Activated CD4-positive, alpha-beta memory T cell treated with anti-CD3 and anti-CD28 coated beads, Interleukin-2, amount 10 ng/mL, durations not matched to agents 7 days and 5 days (primary cell): ENCODE measurements around the gene SYCP2. TPM values are rescaled to one million over a fixed set of nuclear protein-coding genes. Genes with fewer than 3 reads are reported as not detected.

Source experiments
- CTCF ChIA-PET: fragments of 350-600 bp; sonication (Branson Sonifier 250); formaldehyde crosslinking; loops from one replicate; lab custom pipeline; 2021; ENCODE audit warnings: antibody characterized with exemption, inconsistent platforms; lab: Charles Lee
- POLR2A ChIA-PET: fragments of 350-600 bp; sonication (Branson Sonifier 250); formaldehyde crosslinking; loops from one replicate; lab custom pipeline; 2021; ENCODE audit warnings: antibody characterized with exemption; lab: Charles Lee
- DNase-seq: peaks from one replicate; pipeline ENCODE4 v3.0.0-alpha.2; 2020
- H3K27ac Mint-ChIP-seq: one replicate; pipeline ENCODE4 v1.8.0; 2021; ENCODE audit warnings: mild to moderate bottlenecking, mixed read lengths
- H3K27me3 Mint-ChIP-seq: one replicate; pipeline ENCODE4 v1.8.0; 2021; ENCODE audit warnings: mixed read lengths
- H3K36me3 Mint-ChIP-seq: one replicate; pipeline ENCODE4 v1.8.0; 2021; ENCODE audit warnings: low read depth, mixed read lengths
- H3K4me1 Mint-ChIP-seq: one replicate; pipeline ENCODE4 v1.8.0; 2021; ENCODE audit warnings: mixed read lengths
- H3K4me3 Mint-ChIP-seq: one replicate; pipeline ENCODE4 v1.8.0; 2021; ENCODE audit warnings: mild to moderate bottlenecking, mixed read lengths
- H3K9me3 Mint-ChIP-seq: one replicate; pipeline ENCODE4 v1.8.0; 2021; ENCODE audit warnings: mixed read lengths
- total RNA-seq, 2 experiments: library from RNA; stranded (reverse); gene quantifications; one replicate each; pipeline ENCODE4 v1.2.3, GENCODE V29; 2021

SYCP2 gene
- total RNA-seq, 2 experiments from 2014 or later = 5.4 to 7.9 TPM

- Mint-ChIP-seq H3K27ac (peak within 1 kb of the TSS; percentile 97), H3K4me3 (peak within 1 kb of the TSS; percentile 89), H3K9me3 (no peaks in the 10 kb centered on the region), H3K27me3 (no peaks in the 10 kb centered on the region), H3K36me3 (peaks cover 24% of the 10 kb centered on the region), H3K4me1 (peaks cover 35% of the 10 kb centered on the region)
- peak; percentile 94 for DNase-seq
- CTCF ChIA-PET = interaction anchor here (0.9 to 3.4 kb wide), 10 partner anchors 9 to 270 kb away, joined by 3 to 39 read pairs (median 8); no protein-coding TSS in a partner anchor
- POLR2A ChIA-PET = interaction anchor here (0.6 to 3.6 kb wide), 10 partner anchors 8 to 264 kb away, joined by 3 to 40 read pairs (median 4); no protein-coding TSS in a partner anchor
Measured at GRCh38 chr20:59940129-59940955, 6.9 kb upstream of the SYCP2 start, which contains the start of the genes FAM217B and PPP1R3D. Gene FAM217B, plus strand, starts transcription at chr20:59940389. Its CDS starts 3,555 bp downstream, at chr20:59943944. Gene PPP1R3D, minus strand, starts transcription at chr20:59940305. Its CDS starts 374 bp downstream, at chr20:59939931.

DNA sequence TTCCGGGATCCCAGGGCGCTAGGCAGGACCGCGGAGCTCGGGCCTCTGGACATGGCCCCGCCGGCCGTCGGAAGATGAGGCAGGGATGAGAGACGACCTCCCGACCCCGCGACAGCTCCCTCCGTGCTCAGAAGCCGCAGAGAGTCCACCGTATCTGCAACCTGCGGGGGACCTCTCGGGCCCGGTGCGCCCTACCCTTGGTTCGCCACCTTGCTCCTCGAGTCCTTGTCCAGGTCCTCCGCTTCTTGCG, 6.4 kb upstream of the SYCP2 start:
- no peaks in the 10 kb centered on the region for H3K27me3 Mint-ChIP-seq
- CTCF ChIA-PET = interaction anchor here (0.9 to 3.4 kb wide), 9 partner anchors 9 to 271 kb away, joined by 3 to 39 read pairs (median 8); no protein-coding TSS in a partner anchor
- DNase-seq = no peak

DNA sequence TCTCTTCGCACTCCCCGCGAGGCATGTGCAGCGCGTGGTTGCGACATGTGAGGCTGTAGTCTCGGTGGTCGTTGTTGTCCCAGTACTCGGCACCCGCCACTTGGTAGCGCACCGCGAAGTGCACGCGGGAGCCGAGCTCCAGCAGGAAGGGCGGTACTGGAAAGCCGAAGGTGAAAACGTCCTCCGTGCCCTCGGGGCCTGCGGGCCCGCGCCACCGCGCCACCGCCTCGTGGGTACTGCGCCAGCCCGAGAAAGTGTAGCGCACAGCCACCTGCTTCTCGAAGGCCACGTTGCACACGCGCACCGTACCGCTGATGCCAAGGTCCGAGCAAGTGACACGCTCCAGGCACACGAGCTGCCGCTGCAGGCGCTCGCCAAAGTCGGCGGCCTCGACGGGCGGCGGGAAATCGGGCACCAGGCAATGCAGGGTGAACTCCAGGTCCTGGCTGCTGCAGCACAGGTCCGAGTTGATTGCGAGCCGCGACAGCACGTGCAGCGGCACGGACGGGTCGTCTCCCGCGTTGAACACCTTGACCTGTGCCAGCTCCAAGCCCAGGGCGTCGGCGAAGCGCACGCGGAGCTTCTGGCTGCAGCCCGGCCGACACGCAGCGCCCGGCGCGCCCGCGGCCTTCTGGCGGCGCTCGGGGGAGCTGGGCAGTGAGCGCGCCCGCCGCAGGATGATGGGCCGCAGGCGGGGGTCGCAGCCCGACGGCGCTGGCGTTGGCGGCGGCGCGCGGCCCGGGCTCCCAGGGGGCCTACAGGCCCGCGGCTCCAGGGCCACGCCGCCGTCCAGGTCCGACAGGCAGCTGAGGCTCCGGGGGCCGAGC, 5.8 kb upstream of the SYCP2 start:
- ChIA-PET POLR2A (interaction anchor here (0.8 to 3.6 kb wide), 6 partner anchors 8 to 118 kb away, joined by 3 to 40 read pairs (median 4); no protein-coding TSS in a partner anchor), CTCF (interaction anchor here (0.7 to 3.4 kb wide), 6 partner anchors 8 to 118 kb away, joined by 3 to 39 read pairs (median 7); no protein-coding TSS in a partner anchor)
- H3K4me1 Mint-ChIP-seq = peaks cover 36% of the 10 kb centered on the region
- DNase-seq = no peak
- peak overlapping the region; percentile 89 for H3K4me3 Mint-ChIP-seq
- peaks cover 19% of the 10 kb centered on the region for H3K36me3 Mint-ChIP-seq
- H3K27me3 Mint-ChIP-seq = no peaks in the 10 kb centered on the region
- H3K27ac Mint-ChIP-seq = peak overlapping the region; percentile 67
- H3K9me3 Mint-ChIP-seq = no peaks in the 10 kb centered on the region

More for the DNA sequence above, 6.4 kb upstream of the SYCP2 start:
- Mint-ChIP-seq H3K9me3 (no peaks in the 10 kb centered on the region), H3K4me3 (peak overlapping the region; percentile 89), H3K27ac (peak overlapping the region; percentile 83), H3K36me3 (peaks cover 24% of the 10 kb centered on the region), H3K4me1 (peaks cover 35% of the 10 kb centered on the region)
- POLR2A ChIA-PET = interaction anchor here (0.6 to 3.6 kb wide), 7 partner anchors 8 to 197 kb away, joined by 3 to 40 read pairs (median 7); no protein-coding TSS in a partner anchor

- peak overlapping the region; percentile 80 for H3K4me3 Mint-ChIP-seq
- H3K27me3 Mint-ChIP-seq = no peaks in the 10 kb centered on the region
- peak overlapping the region; percentile 67 for H3K27ac Mint-ChIP-seq
- ChIA-PET CTCF (interaction anchor here (0.7 to 3.4 kb wide), 2 partner anchors 11 to 16 kb away, joined by 3 to 39 read pairs; no protein-coding TSS in a partner anchor), POLR2A (interaction anchor here (0.8 to 1.5 kb wide), 2 partner anchors 9 to 18 kb away, joined by 3 to 5 read pairs; no protein-coding TSS in a partner anchor)
- peaks cover 14% of the 10 kb centered on the region for H3K36me3 Mint-ChIP-seq
- H3K9me3 Mint-ChIP-seq = no peaks in the 10 kb centered on the region
- H3K4me1 Mint-ChIP-seq = peaks cover 38% of the 10 kb centered on the region
- no peak for DNase-seq
Measured at GRCh38 chr20:59938696-59939051, 5.2 kb upstream of the SYCP2 start.

GRCh38 chr20:59938221-59938620, 4.8 kb upstream of the SYCP2 start:
- Mint-ChIP-seq H3K4me3 (peak overlapping the region; percentile 80), H3K27ac (no peak overlapping the region), H3K4me1 (peaks cover 38% of the 10 kb centered on the region), H3K36me3 (peaks cover 14% of the 10 kb centered on the region), H3K9me3 (no peaks in the 10 kb centered on the region), H3K27me3 (no peaks in the 10 kb centered on the region)
- no peak for DNase-seq
- CTCF ChIA-PET = interaction anchor here (0.7 to 3.4 kb wide), 2 partner anchors 11 to 17 kb away, joined by 3 to 39 read pairs; no protein-coding TSS in a partner anchor
- POLR2A ChIA-PET = interaction anchor here (1.5 kb wide), 1 partner anchor 10 kb away, joined by 5 read pairs; no protein-coding TSS in a partner anchor

DNA sequence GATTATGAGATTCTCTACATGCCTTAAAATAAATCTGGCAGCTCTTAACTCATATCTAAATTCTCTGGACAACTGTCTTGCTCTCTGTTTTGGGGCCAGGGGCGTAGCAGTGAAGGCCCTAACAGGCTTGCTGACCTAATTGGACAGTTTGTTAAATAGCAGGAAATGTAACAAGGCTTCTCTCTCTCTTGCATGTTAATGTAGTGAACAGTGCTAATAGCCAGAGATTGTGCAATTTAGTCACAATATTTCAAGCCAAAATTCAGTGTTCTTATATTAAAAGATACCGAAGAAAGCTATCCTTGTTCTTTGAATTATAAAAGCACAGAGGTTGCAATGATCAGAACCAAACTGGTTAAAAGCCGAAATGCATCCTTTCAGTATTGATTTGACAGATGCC, 3.7 kb upstream of the SYCP2 start:
- Mint-ChIP-seq H3K27me3 (no peaks in the 10 kb centered on the region), H3K27ac (no peak overlapping the region), H3K36me3 (peaks cover 11% of the 10 kb centered on the region), H3K4me1 (peaks cover 35% of the 10 kb centered on the region), H3K4me3 (no peak overlapping the region), H3K9me3 (no peaks in the 10 kb centered on the region)
- no peak for DNase-seq
- CTCF ChIA-PET = interaction anchor here (1.0 to 2.1 kb wide), 2 partner anchors 10 to 18 kb away, joined by 5 to 7 read pairs; no protein-coding TSS in a partner anchor
- POLR2A ChIA-PET = no interaction called here

DNA sequence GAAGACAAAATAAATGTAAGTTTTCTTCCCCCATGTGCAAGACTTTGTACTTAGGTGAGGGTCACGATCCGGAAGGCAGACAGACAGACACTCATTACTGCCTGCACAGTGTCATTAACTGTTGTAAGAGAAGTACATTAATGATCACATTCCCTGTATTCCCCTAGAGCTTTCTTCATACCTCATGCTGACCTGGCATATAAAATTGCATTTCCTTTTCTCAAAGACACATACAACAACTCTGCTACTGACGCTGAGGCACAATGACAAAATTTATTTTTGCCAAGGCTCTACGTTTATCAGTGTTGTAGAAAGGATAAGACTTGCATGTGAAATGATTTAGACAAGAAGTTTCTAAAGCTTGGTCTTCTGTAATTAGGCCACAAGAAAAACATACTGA, 3.0 kb upstream of the SYCP2 start:
- Mint-ChIP-seq H3K4me3 (no peak overlapping the region), H3K27me3 (no peaks in the 10 kb centered on the region), H3K9me3 (no peaks in the 10 kb centered on the region), H3K36me3 (peaks cover 10% of the 10 kb centered on the region), H3K4me1 (peaks cover 34% of the 10 kb centered on the region), H3K27ac (no peak overlapping the region)
- no peak for DNase-seq
- ChIA-PET POLR2A (interaction anchor here (2.5 kb wide), 1 partner anchor 8 kb away, joined by 12 read pairs; no protein-coding TSS in a partner anchor), CTCF (interaction anchor here (0.6 to 3.7 kb wide), 3 partner anchors 8 to 1226 kb away, joined by 4 to 25 read pairs (median 7); no protein-coding TSS in a partner anchor)

DNA sequence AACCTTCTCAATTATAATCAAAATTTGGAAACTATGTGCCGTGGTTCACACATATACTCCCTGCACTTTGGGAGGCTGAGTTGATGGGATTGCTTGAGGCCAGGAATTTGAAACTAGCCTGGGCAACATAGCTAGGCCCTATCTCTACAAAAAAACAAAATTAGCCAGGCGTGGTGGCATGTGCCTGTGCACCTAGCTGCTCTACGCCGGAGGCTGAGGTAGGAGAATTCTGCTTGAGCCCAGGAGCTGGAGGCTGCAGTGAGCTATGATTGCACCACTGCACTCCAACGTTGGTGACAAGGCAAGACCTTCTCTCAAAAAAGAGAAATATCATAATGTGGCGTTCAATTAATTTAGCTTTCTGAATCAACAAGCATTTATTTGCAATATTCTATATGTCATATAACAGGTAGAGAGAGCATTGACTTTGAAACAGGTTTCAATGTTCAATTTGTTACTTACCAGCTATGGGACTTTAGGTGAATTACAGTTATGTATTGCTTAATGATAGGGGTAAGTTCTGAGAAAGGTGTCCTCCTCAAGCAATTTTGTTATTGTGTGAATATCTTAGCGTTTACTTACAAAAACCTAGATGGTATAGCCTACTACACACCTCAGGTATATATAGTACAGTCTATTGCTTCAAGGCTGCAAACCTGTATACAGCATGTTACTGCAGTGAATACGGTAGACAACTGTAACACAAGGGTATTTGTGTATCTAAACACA, 2.2 kb upstream of the SYCP2 start:
- POLR2A ChIA-PET = interaction anchor here (2.5 to 2.7 kb wide), 2 partner anchors 9 to 13 kb away, joined by 11 to 12 read pairs; no protein-coding TSS in a partner anchor

DNA sequence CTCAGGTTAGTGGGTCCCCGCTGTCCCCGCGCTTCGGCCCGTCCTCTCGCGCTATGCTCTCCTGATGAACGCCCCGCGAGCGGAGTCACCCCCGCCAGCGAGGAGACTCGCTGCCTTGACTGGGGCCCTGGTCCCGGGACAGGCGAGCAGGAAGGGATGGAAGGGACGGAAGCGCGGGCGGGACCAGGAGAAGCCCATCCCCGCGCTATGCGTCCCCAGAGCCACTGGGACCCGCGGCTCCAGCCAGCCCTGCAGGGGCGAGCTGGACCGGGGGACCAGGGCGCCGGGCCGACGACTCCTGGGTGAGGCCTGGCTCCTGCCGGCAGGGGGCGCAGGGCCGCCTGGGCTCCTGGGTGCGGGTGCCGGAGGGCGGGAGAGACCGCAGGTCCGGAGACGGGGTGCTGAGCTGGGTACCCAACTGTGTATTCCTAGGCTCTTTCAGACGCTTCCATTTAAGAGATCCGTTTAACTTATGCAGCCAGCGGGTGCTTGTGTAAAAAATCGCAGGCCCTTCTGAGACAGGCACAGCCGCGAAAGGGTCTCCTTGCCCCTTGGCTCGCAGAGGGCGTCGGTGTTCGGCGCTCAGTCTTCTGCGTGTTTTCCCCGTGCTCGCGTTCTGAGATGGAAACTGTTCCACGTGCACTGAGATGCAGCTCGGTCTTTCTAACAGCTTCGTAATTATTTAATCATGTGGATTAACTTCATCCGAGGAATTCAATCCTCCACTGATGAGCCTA, 580 bp upstream of the SYCP2 start:
- H3K36me3 Mint-ChIP-seq = peaks cover 10% of the 10 kb centered on the region
- H3K27me3 Mint-ChIP-seq = peaks cover 2% of the 10 kb centered on the region
- no peaks in the 10 kb centered on the region for H3K9me3 Mint-ChIP-seq
- POLR2A ChIA-PET = interaction anchor here (1.0 to 2.7 kb wide), 4 partner anchors 10 to 123 kb away, joined by 3 to 12 read pairs (median 9); no protein-coding TSS in a partner anchor
- CTCF ChIA-PET = interaction anchor here (0.8 to 3.7 kb wide), 15 partner anchors 10 to 273 kb away, joined by 3 to 28 read pairs (median 4); no protein-coding TSS in a partner anchor
- peaks cover 28% of the 10 kb centered on the region for H3K4me1 Mint-ChIP-seq
- no peak overlapping the region for H3K27ac Mint-ChIP-seq
- peak overlapping the region; percentile 70 for H3K4me3 Mint-ChIP-seq
- peak; percentile 78 for DNase-seq

More for the DNA sequence above, 2.2 kb upstream of the SYCP2 start:
- Mint-ChIP-seq H3K27ac (no peak overlapping the region), H3K36me3 (peaks cover 10% of the 10 kb centered on the region), H3K9me3 (no peaks in the 10 kb centered on the region), H3K4me1 (peaks cover 28% of the 10 kb centered on the region), H3K4me3 (no peak overlapping the region), H3K27me3 (no peaks in the 10 kb centered on the region)
- no peak for DNase-seq
- CTCF ChIA-PET = interaction anchor here (1.0 to 3.7 kb wide), 6 partner anchors 9 to 271 kb away, joined by 6 to 28 read pairs (median 12); no protein-coding TSS in a partner anchor

DNA sequence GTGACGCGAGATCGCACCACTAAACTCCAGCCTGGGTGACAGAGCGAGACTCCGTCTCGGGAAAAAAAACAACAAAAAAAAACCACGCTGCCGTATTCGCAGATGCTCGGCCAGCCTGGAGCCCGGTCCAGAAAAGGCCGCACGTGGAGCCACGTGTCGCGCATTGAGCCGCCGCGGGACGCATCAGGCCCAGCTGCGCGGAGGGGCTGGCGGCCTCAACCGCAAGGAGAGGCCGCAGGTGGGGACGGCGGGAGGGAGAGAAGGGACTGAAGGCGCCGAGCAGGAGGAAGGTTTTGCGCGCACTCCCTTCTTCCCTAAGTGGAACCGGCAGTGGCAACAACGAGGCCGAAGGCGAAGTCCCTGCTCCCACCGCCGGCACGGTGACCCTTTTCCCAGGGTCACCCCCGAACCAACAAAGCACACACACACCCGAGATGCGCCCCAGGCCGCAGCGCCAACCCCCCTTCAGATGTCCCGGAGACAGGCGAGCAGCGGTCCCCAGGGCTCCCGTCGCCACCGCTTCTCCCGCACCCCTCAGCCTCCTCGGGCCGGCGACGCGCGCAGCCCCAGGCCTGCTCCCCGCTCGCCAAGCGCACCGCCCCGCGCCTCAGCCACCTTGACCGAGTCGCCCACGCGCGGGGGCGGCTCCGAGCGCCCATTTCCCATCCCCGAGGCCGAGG, 681 bp downstream of the SYCP2 start:
- Mint-ChIP-seq H3K4me1 (peaks cover 16% of the 10 kb centered on the region), H3K27me3 (peaks cover 2% of the 10 kb centered on the region), H3K27ac (no peak overlapping the region), H3K4me3 (peak overlapping the region; percentile 70), H3K36me3 (no peaks in the 10 kb centered on the region), H3K9me3 (no peaks in the 10 kb centered on the region)
- ChIA-PET CTCF (interaction anchor here (1.7 to 3.7 kb wide), 4 partner anchors 9 to 39 kb away, joined by 6 to 28 read pairs (median 18); no protein-coding TSS in a partner anchor), POLR2A (no interaction called here)
- DNase-seq = no peak
